GM21526 (cell line): ENCODE results near the gene DNAJC13.
"Not testable (repeated sequence)": the region's sequence is repeated elsewhere in the genome, so short reads cannot be mapped to it uniquely, and the experiment has no call there.

Source experiments
- ATAC-seq: cut with Tn5 transposase; IDR thresholded peaks from one replicate; pipeline ENCODE4 v1.9.1; 2021; ENCODE audit warnings: moderate library complexity; ENCODE audit not compliant: unreplicated experiment, low FRiP score

The DNAJC13 gene, protein sequence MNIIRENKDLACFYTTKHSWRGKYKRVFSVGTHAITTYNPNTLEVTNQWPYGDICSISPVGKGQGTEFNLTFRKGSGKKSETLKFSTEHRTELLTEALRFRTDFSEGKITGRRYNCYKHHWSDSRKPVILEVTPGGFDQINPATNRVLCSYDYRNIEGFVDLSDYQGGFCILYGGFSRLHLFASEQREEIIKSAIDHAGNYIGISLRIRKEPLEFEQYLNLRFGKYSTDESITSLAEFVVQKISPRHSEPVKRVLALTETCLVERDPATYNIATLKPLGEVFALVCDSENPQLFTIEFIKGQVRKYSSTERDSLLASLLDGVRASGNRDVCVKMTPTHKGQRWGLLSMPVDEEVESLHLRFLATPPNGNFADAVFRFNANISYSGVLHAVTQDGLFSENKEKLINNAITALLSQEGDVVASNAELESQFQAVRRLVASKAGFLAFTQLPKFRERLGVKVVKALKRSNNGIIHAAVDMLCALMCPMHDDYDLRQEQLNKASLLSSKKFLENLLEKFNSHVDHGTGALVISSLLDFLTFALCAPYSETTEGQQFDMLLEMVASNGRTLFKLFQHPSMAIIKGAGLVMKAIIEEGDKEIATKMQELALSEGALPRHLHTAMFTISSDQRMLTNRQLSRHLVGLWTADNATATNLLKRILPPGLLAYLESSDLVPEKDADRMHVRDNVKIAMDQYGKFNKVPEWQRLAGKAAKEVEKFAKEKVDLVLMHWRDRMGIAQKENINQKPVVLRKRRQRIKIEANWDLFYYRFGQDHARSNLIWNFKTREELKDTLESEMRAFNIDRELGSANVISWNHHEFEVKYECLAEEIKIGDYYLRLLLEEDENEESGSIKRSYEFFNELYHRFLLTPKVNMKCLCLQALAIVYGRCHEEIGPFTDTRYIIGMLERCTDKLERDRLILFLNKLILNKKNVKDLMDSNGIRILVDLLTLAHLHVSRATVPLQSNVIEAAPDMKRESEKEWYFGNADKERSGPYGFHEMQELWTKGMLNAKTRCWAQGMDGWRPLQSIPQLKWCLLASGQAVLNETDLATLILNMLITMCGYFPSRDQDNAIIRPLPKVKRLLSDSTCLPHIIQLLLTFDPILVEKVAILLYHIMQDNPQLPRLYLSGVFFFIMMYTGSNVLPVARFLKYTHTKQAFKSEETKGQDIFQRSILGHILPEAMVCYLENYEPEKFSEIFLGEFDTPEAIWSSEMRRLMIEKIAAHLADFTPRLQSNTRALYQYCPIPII (N-terminal part only)

DNA sequence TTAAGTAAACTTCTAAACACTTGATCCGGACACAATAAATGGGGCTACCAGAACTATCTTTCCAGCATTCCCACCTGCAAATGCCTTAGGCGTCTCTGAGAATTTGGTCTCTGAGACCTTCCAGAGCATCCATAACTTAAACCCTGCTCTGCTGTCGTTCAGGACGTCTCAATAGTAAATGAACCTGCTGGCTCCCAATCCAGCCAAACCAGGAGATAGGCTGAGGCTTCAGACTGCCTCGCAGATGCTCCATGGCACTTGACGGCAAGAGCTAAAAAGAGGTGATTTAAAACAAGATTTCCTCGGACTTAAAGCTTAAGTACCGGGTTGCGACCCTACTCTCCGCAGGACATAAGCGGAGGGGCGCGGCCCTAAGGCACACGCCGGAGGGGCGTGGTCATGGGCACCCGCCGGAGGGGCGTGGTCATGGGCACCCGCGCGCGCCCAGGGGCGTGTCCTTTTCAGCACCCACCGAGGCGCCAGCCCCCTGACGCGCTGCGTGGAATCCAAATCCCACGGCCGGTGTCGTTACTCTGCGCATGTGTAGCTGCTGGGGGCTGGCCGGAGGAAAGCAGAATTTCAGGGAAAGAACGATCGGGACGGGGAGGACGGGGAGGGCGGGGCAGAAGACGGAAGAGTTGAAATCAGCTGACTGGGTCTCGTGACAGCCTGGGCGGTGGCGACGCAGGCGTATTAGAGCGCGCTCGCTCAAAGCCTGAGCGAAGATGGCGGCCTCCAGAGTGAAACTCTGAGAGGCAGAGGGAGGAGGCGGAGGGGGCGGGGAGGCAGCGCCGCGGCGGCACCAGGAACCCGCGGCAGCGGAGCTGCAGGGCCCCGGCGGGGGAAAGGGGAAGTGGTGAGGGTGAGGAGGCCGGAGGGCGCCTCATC is at the start of gene DNAJC13:
Gene DNAJC13 (plus strand): TSS at position 696 of the 888 bp plus-strand sequence. CDS start 17,049 bp downstream, outside the sequence.
- ATAC-seq: peak; percentile 90

DNA sequence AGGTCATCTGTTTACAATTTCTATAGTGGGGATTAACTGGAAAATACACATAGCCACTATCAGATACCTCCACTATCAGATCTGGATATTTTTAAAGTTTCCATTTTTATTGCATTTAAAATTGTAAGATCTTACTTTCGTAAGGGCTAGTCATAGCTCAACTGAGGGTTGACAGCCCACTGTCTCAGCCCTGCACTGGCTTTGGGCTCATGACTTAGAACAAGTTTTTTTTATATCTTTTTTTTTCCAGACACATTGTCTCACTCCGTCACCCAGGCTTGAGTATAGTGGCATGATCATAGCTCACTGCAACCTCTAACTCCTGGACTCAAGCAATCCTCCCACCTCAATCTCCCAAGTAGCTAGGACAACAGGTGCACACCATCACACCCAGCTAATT is 48.8 kb upstream of the DNAJC13 start:
- ATAC-seq: no peak

DNA sequence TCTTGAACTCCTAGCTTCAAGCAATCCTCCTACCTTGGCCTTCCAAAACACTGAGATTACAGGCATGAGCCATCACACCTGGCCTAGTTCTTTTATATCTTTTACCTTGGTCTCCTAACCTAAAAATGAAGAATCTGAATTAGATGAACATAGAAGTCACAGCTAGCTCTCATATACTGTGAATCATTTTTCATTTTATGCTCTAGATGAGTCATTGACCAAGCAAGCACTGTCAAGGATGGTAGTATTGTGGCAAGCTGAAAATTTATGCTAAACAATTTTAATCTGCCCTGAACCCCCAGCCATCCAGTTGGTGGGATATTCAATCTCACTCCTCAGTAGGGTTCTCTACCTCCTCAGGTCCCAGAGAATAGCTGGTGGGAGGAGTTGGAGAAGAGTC is 48.3 kb upstream of the DNAJC13 start:
- ATAC-seq: no peak

DNA sequence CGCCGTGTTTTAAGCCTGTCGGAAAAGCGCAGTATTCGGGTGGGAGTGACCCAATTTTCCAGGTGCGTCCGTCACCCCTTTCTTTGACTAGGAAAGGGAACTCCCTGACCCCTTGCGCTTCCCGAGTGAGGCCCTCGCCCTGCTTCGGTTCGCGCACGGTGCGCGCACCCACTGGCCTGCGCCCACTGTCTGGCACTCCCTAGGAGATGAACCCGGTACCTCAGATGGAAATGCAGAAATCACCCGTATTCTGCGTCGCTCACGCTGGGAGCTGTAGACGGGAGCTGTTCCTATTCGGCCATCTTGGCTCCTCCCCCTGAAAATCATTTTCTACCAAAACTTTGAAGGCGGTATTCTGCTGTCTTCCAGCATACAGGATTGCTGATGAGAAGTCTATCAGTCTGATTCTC is 40.4 kb upstream of the DNAJC13 start:
- ATAC-seq: not testable (repeated sequence)

DNA sequence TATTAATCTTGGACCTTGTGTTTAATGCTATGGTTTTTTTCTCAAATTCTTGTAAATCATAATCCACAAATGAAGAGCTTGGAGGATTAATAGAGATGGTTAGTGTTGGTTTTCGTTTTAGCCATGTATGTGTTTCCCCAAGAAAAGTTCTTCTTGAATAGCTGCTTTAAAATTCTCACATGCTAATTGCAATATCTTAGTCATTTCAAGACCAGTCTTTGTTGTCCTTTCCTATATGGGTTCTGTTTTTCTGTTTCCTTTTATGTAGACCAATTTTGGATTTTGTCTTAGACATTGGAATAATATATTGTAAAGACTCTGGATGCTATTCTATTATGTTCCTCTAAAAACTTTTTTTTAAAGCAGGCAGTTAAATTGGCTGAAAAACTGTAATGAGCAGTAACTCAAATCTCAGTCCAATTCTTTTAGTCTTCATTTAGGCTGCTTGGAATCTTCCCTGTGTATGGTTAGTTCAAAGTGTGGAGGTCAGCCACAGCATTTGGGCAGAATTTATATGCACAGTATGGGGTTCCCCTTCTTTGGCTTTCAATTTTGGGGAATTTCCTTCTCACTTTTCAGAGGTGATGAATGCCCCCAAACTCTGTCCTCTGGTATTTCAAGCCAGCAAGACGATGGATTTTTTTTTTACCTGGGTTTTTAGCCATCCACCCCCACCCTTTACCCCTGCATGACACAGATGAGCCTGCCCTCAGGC is 39.1 kb upstream of the DNAJC13 start:
- no peak for ATAC-seq

DNA sequence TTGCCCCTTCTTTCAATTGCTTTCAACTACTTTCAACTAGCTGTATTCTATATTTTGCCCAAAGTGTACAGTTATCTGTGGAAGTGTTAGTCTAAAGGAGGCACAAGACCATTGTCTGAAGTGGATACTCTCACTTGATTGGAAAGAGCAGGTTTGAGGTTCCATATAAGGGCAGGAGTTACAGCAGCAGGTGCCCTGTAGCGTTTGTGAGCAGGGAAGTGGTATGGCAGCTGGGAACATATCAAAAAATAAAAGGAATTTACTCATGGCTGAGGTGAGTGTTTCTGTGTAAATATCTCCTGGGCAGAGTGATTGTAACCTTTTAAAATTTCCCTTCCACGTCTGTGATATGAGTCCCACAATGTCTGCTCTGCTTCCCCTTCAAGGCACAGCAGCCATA is 38.5 kb upstream of the DNAJC13 start:
- no peak for ATAC-seq

DNA sequence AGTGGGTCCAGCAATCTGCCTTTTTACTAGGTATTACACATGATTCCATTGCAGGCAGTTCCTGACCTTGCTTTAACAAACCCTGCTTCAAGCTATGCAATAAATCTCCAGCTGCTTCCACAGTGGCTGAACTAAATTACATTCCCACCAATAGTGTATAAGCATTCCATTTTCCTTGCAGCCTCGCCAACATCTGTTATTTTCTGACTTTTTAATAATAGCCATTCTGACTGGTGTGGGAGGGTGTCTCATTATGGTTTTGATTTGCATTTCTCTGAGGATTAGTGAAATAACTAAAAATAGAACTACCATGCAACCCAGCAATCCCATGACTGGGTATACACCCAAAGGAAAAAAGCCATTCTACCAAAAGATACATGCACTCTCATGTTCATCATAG is 36.4 kb upstream of the DNAJC13 start:
- ATAC-seq: no peak

DNA sequence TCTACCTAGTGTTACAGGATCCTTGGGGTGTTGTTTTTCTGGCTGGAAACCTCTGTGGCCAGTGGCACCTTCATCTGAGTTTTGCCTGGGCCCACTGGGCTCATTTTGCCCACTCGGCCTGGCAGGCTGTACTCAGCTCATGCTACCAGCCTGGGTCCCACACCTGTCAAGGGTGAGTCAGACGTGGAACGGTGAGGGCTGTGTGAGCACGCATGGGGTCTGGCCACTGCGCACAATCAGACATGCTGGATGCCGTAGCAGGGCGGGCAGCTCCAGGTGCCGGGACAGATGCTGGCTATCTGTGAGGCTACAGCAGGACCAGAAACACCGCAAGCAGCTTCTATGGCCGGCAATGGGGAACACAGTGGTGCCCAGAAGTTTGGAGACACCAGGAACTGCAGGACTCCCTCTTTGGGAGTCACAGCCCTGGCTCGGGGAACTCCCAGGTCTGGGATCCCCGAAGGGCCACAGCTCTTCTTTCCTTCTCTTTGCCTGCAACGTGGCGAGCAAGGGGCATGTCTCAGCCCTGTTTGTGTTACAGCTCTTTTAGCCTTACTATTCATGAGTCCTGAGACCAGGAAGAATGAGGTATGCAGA is 35.9 kb upstream of the DNAJC13 start:
- no peak for ATAC-seq

DNA sequence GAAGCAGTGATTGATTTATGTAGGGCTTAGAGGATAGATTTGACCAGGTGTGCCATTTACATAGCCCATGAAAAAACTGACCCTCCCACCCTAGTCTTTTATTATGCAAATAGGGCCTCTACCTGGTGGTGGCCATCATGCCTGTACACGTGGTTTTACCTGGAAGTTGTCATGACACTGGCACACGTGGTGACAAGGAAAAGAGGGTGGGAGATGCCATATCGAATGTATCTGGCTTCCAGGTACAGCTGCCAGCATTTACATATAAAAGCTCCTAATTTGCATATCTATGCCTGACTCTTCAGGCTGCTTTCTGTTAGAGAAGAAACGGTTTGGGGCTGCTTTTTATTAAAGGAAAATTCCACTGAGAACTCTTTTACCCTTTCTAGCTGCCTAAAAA is 35.0 kb upstream of the DNAJC13 start:
- ATAC-seq: no peak

DNA sequence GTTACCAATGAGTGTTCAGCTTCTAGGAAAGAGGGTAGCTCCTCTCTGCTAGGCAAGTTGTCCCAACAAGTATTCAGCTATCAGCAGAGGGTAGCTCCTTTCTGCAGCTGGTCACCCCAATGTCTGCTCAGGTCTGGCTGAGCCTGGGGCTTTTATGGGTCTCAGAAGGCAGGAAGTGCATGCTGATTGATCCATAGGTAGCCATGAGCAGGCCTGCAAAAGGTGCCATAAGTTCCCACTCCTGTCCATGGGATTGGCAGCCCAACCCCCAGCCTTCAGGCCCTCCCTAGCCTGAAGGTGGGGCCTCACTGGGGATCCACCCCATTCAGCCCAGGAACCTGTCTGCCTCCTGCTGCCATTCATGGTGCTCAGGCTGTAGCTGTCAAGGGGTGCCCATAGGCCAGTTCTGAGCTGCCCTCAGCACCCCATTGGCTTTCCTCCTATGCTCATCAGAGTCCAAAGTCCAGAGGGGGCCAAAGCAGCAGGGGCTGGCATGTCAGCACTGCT is 34.6 kb upstream of the DNAJC13 start:
- ATAC-seq: no peak

DNA sequence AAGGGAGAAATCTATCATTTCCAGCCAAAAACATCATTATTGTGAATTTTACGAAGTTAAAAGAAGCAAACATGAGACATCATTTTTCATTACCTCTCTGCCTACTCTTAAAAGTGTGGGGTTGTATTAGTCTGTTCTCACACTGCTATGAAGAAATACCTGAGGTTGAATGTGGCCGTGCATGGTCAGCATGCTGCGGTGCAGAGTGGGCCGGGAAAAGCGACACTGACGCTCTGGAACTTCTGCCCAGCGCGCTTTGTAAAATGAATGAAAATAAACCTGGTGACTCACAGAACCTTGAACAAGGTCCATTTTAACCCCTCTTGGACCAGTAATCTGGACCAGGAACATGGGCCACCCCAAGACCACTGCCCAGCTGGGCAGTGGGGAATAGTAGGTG is 31.0 kb upstream of the DNAJC13 start:
- no peak for ATAC-seq

DNA sequence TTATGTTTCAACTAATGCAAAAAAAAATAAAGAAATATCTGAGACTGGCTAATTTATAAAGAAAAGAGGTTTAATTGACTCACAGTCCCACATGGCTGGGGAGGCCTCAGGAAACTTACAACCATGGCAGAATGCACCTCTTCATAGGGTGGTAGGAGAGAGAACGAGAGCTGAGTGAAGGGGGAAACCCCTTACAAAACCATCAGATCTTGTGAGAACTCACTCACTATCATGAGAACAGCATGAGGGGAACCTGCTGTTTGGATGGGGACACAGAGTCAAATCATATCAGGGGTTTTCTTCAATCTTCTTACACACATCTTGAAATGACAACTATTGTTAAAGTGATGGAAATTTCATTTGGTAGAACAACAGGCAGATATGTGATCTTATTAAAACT is 24.6 kb upstream of the DNAJC13 start:
- ATAC-seq: not testable (repeated sequence)

DNA sequence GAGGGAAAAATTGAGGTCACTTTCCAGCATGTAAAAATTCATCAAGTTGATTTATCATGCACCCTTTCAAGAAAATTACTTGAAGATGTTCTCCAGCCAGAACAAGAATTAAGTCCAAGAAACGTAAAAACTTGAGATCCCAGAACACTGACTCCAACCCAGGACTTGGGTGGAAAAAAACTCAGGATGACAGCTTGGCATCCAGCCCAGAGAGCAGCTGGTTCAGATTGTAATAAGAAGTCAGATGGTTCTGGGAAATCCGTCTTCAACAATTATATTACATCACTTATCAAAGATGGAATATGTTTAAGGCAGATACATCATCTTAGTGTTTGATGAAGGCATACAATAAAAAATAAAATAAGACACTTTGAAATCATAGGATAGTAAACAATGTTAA is 23.0 kb upstream of the DNAJC13 start:
- ATAC-seq: no peak

DNA sequence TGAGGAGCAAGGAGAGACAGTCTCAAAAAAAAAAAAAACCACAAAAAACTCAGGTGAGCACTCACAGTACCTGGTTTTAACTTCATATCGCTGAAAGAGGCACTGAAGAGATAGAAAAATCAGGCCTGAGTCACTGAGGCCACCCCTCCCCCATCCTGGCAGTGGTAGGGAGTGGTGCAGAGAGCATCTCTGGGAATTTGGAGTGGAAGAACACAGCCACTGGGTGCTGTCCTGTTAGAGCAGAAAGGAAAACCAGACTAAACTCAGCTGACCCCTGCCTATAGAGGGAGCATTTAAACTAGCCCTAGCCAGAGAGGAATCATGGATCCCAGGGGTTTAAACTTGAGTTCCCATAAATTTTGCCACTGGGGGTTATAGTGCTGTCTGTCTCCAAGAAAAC is 22.2 kb upstream of the DNAJC13 start:
- no peak for ATAC-seq

DNA sequence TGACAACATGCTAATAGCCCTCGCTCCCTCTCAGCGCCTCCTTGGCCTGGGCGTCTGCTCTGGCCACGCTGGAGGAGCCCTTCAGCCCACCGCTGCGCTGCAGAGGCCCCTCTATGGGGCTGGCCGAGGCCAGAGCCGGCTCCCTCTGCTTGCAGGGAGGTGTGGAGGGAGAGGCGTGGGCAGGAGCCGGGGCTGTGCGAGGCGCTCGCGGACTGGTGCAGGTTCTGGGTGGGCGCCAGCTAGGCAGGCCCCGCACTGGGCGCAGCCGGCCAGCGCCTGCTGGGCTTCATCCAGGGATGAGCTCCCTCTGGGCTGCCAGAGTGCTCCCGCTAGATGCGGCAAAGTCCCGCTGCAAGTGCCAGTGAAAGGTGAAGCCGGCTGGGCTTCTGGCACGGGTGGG is 21.0 kb upstream of the DNAJC13 start:
- ATAC-seq: no peak

DNA sequence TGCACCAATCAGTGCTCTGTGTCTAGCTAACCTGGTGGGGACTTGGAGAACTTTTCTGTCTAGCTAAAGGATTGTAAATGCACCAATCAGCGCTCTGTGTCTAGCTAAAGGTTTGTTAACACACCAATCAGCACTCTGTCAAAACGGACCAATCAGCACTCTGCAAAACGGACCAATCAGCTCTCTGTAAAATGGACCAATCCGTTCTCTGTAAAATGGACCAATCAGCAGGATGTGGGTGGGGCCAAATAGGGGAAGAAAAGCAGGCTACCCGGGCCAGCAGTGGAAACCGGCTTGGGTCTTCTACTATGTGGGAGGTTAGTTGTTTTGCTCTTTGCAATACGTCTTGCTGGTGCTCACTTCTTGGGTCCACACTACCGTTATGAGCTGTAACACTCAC is 20.5 kb upstream of the DNAJC13 start:
- not testable (repeated sequence) for ATAC-seq

DNA sequence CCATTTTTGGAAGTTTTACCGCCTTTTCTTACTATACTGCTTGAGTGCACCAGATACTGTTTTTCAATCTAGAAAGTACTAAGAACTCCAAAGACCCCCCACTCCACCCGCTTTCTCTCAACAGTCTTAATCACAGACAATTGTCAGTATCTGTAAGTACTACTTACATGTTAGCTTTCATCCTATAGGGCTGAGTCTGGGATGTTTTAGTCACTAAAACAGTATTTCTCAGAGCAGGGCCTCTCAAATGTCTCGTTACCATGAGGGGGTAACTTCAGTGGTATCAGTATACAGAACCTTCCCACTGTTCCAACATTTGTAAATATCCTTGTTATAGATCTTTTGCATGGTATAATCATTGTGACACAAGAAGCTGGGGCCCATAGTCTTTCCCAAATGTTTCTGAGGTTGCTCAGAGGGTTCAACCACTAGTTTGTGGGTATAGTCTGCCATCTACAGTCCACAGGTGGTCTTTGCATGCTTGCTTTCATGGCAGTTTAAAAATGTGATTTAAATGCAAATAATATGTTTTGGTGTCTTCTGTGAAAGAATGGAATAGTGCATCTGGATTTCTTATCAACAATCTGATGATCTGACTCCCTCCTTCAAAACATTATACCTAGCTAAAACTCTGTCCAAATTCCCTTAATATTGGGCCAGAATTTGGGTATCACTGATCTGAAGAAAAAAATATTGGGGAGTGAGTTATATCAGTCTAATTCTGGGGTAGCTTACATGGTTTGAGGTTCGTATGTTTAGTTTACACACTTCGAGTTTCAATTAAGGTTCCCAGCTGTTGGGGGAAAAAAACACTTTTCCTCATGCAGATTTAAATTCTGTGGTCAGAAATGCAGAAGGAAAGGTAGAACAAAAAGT is 18.0 kb upstream of the DNAJC13 start:
- ATAC-seq: no peak

DNA sequence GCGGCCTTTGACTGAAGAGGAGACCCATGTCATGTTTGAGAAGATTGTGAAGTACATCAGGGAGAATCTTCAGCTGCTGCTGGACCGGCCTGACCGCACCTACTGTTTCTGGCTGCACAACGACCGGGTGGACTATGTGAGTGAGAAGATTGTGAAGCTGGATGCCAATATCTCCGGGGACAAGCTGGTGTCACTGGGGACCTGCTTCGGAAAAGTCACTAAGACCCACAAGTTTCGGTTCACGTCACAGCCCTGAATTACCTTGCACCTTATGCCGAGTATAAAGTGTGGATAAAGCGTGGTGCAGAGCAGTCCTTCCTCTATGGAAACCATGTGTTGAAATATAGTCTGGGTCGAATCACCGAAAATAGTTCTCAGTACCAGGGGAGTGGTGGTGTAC is 16.0 kb upstream of the DNAJC13 start:
- ATAC-seq: no peak
